HepG2 (cell line): ENCODE measurements around the gene FASTK. TPM values are rescaled to one million over a fixed set of nuclear protein-coding genes. Genes with fewer than 3 reads are reported as not detected.

Source experiments
- ATAC-seq: fragments of 200-7000 bp; cut with Tn5 transposase; 3 replicates; pipeline ENCODE4 v1.9.1; 2020; ENCODE audit warnings: mild to moderate bottlenecking, moderate library complexity
- BruUV-seq: library from RNA; stranded (reverse); fragments of 400-500 nt; replicated peaks from 2 replicates; lab custom pipeline; 2021; lab: Mats Ljungman, UMichigan
- CTCF ChIA-PET: fragments of 300-600 bp; formaldehyde crosslinking; extraction: SDS; loops from one replicate; lab custom pipeline; 2021; ENCODE audit warnings: low total read pairs, inconsistent platforms, low intra/inter-chr PET ratio; lab: Yijun Ruan, JAX
- POLR2A ChIA-PET: fragments of 350-600 bp; sonication (Branson Sonifier 250); formaldehyde crosslinking; loops from one replicate; lab custom pipeline; 2020; ENCODE audit warnings: antibody characterized with exemption, inconsistent platforms; lab: Yijun Ruan, JAX
- DNase-seq: peaks from one replicate; pipeline ENCODE4 v3.0.0-alpha.2; 2015; ENCODE audit warnings: low spot score
- FAIRE-seq: peaks from 3 replicates; lab custom pipeline; 2011; peaks lifted over from hg19 to GRCh38; lab: Jason Lieb, UNC
- H2AFZ ChIP-seq: one replicate; pipeline ENCODE4 v1.6.1; 2011; ENCODE audit warnings: low read length, inconsistent platforms
- H3K27ac ChIP-seq: fragments of 300-600 bp; 3 replicates; pipeline ENCODE4 v1.8.0; 2011; ENCODE audit warnings: mixed run types, mild to moderate bottlenecking, mixed read lengths, low read length, inconsistent platforms; ENCODE audit not compliant: insufficient read depth; ENCODE audit errors: extremely low read length
- H3K27me3 ChIP-seq, 2 experiments: fragments of 200-600 bp in 1 of 2; 2 replicates in 1 of 2; 3 replicates in 1 of 2; pipeline versions ENCODE4 v1.6.0 to v1.8.0; 2011; ENCODE audit warnings: low read length in 2 of 2, mild to moderate bottlenecking in 2 of 2, moderate library complexity in 2 of 2, inconsistent platforms in 1 of 2; ENCODE audit not compliant: insufficient read depth in 2 of 2, control insufficient read depth in 1 of 2
- H3K36me3 ChIP-seq, 2 experiments: fragments of 200-600 bp in 1 of 2; replicated peaks in 1 of 2; 2 replicates in 1 of 2; 3 replicates in 1 of 2; pipeline versions ENCODE4 v1.5.1 to v1.8.0; 2011; ENCODE audit warnings: low read length in 2 of 2, inconsistent platforms in 1 of 2; ENCODE audit not compliant: insufficient read depth in 2 of 2, control insufficient read depth in 1 of 2
- H3K4me1 ChIP-seq: 2 replicates; pipeline ENCODE4 v1.5.1; 2012; ENCODE audit warnings: low read length, inconsistent platforms; ENCODE audit not compliant: insufficient read depth
- H3K4me2 ChIP-seq: 2 replicates; pipeline ENCODE4 v1.6.0; 2011; ENCODE audit warnings: low read depth, low read length, inconsistent platforms
- H3K4me3 ChIP-seq, 3 experiments: fragments of 200-600 bp in 1 of 3; sonication (generic), shearing (Covaris generic) in 1 of 3; replicated peaks in 1 of 3; 2 replicates each; pipeline ENCODE4 v1.5.1; 2011 to 2016; ENCODE audit warnings: low read length in 3 of 3, inconsistent platforms in 2 of 3, low read depth in 2 of 3, mild to moderate bottlenecking in 2 of 3, control low read depth in 1 of 3, mixed read lengths in 1 of 3; ENCODE audit not compliant: insufficient read depth in 1 of 3
- H3K79me2 ChIP-seq: one replicate; pipeline ENCODE4 v1.6.1; 2011; ENCODE audit warnings: low read length, inconsistent platforms; ENCODE audit not compliant: insufficient read depth
- H3K9ac ChIP-seq: 2 replicates; pipeline ENCODE4 v1.6.0; 2011; ENCODE audit warnings: mild to moderate bottlenecking, low read depth, low read length, inconsistent platforms; ENCODE audit not compliant: insufficient read depth
- H3K9me3 ChIP-seq: 2 replicates; pipeline ENCODE4 v1.5.1; 2012; ENCODE audit warnings: mild to moderate bottlenecking, low read length
- H4K20me1 ChIP-seq: 2 replicates; pipeline ENCODE4 v1.6.0; 2011; ENCODE audit warnings: inconsistent platforms, mild to moderate bottlenecking, low read length, moderate library complexity; ENCODE audit not compliant: insufficient read depth
- DPF2 ChIP-seq: sonication (generic); formaldehyde crosslinking; IDR thresholded peaks from 2 replicates; pipeline ENCODE4 v1.4.0; 2020; ENCODE audit warnings: mild to moderate bottlenecking, low read depth, missing genetic modification reagents, borderline replicate concordance
- ESRRA ChIP-seq: sonication (generic); formaldehyde crosslinking; IDR thresholded peaks from 2 replicates; pipeline ENCODE4 v1.5.1; 2020; ENCODE audit warnings: mild to moderate bottlenecking, low read depth, missing genetic modification reagents
- FOXK1 ChIP-seq: sonication (generic); formaldehyde crosslinking; IDR thresholded peaks from 2 replicates; pipeline ENCODE4 v1.4.0; 2020; ENCODE audit warnings: low read depth, missing genetic modification reagents, borderline replicate concordance
- HMGA1 ChIP-seq: sonication (generic); formaldehyde crosslinking; conservative IDR thresholded peaks from 2 replicates; pipeline ENCODE4 v1.4.0; 2020; ENCODE audit warnings: missing genetic modification reagents
- KLF13 ChIP-seq: sonication (generic); formaldehyde crosslinking; IDR thresholded peaks from 2 replicates; pipeline ENCODE4 v1.4.0; 2020; ENCODE audit warnings: mild to moderate bottlenecking, missing genetic modification reagents
- MYNN ChIP-seq: sonication (generic); formaldehyde crosslinking; IDR thresholded peaks from 2 replicates; pipeline ENCODE4 v1.4.0; 2020; ENCODE audit warnings: mild to moderate bottlenecking, low read depth, missing genetic modification reagents
- SALL1 ChIP-seq: sonication (generic); formaldehyde crosslinking; IDR thresholded peaks from 2 replicates; pipeline ENCODE4 v1.8.0; 2022; ENCODE audit warnings: mild to moderate bottlenecking, missing genetic modification reagents
- SP2 ChIP-seq: sonication (generic); formaldehyde crosslinking; IDR thresholded peaks from 2 replicates; pipeline ENCODE4 v1.5.1; 2020; ENCODE audit warnings: mild to moderate bottlenecking, missing genetic modification reagents
- ZNF30 ChIP-seq: sonication (generic); formaldehyde crosslinking; IDR thresholded peaks from 2 replicates; pipeline ENCODE4 v1.5.0; 2020; ENCODE audit warnings: mild to moderate bottlenecking, missing genetic modification reagents
- ZNF788 ChIP-seq: sonication (generic); formaldehyde crosslinking; IDR thresholded peaks from 2 replicates; pipeline ENCODE4 v1.5.0; 2020; ENCODE audit warnings: mild to moderate bottlenecking, missing genetic modification reagents, borderline replicate concordance
- WGBS: methylation state at CpG from one replicate; pipeline ENCODE4 v1.1.6; 2017; ENCODE audit warnings: low lambda C conversion rate; 5-methylcytosine and 5-hydroxymethylcytosine counted together
- in situ Hi-C: cut with HindIII; loops from 2 replicates; pipeline ENCODE4 v1.10.0; 2017; ENCODE audit warnings: low pct_unique_long_range_greater_than_20kb; ENCODE audit not compliant: extremely low pct_ligation_motif_present
- intact Hi-C: fragments of 100-400 bp; cut with micrococcal nuclease; formaldehyde crosslinking; loops from one replicate; pipeline ENCODE4 v1.10.0; 2022; ENCODE audit not compliant: unreplicated experiment
- polyA plus RNA-seq, 8 experiments: library from polyadenylated mRNA; depleted of rRNA in 3 of 8; stranded (reverse) in 7 of 8; unstranded in 1 of 8; fragments of >200 nt; fragmentation: Illumina TruSeq in 4 of 8; extraction: Trizol in 4 of 8; gene quantifications; 2 replicates each; pipeline versions ENCODE4 v1.2.1 to v1.2.3, GENCODE V29; 2011 to 2016; ENCODE audit warnings: low read depth in 4 of 8, missing spikeins in 1 of 8, mixed read lengths in 1 of 8; ENCODE audit not compliant: insufficient read depth in 1 of 8
- total RNA-seq, 5 experiments: library from RNA; depleted of rRNA; stranded (reverse); fragments of >200 nt; fragmentation: Illumina TruSeq; extraction: Trizol; gene quantifications; 2 replicates each; pipeline ENCODE4 v1.2.3, GENCODE V29; 2016; ENCODE audit warnings: low read depth in 1 of 5
- TF ChIP-seq, protein P1 (sequence below): sonication (generic); formaldehyde crosslinking; IDR thresholded peaks from 2 replicates; pipeline ENCODE4 v1.5.0; 2020; ENCODE audit warnings: mild to moderate bottlenecking, missing genetic modification reagents, borderline replicate concordance
- TF ChIP-seq, protein P2 (sequence below): sonication (generic); formaldehyde crosslinking; IDR thresholded peaks from 2 replicates; pipeline ENCODE4 v1.5.0; 2020; ENCODE audit warnings: mild to moderate bottlenecking, missing genetic modification reagents, moderate library complexity

Gene FASTK
- total and polyA plus RNA-seq, 2 of the 13 experiments (the other 11 are each of a cell fraction or from before 2014, with no cell fraction given), result 52.9 to 55.7 TPM

DNA sequence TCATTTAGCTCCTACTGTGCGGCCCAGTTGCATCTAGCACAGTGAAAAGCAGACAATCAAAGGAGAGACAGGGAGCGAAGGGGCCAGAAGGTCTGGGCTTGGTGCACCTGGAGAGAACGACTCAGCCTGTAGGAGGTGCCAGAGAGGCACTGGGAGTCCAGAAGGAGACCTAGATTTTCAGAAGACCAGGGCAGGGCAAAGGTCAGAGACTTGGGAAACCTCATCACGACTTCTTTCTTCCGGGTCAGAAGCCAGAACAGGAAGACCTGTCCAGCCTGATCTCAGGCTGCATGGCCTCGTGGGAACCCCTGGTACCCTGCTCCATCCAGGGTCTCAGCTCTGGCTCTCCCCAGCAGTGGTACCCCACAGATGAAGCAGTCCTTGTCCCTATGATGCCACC, 10.8 kb upstream of the FASTK start:
- Histone ChIP-seq H3K9ac (no peak overlapping the region), H2AFZ (no peak overlapping the region), H3K27me3 (no peaks in the 10 kb centered on the region), H3K4me3 (no peak overlapping the region), H4K20me1 (peaks cover 75% of the 10 kb centered on the region), H3K4me2 (peak overlapping the region; percentile 1; the same call in 1 of the 2 replicates), H3K79me2 (peaks cover 95% of the 10 kb centered on the region), H3K9me3 (no peaks in the 10 kb centered on the region), H3K27ac (no peak overlapping the region), H3K4me1 (peaks cover 41% of the 10 kb centered on the region), H3K36me3 (peaks cover 8 to 35% of the 10 kb centered on the region in 2 experiments; a peak in 4 of 5 replicates)
- in situ Hi-C loops (no loop called here), intact Hi-C loops (no loop called here)
- no peak for TF ChIP-seq HMGA1 (CRISPR knock-in tag)
- TF ChIP-seq, protein P1, sequence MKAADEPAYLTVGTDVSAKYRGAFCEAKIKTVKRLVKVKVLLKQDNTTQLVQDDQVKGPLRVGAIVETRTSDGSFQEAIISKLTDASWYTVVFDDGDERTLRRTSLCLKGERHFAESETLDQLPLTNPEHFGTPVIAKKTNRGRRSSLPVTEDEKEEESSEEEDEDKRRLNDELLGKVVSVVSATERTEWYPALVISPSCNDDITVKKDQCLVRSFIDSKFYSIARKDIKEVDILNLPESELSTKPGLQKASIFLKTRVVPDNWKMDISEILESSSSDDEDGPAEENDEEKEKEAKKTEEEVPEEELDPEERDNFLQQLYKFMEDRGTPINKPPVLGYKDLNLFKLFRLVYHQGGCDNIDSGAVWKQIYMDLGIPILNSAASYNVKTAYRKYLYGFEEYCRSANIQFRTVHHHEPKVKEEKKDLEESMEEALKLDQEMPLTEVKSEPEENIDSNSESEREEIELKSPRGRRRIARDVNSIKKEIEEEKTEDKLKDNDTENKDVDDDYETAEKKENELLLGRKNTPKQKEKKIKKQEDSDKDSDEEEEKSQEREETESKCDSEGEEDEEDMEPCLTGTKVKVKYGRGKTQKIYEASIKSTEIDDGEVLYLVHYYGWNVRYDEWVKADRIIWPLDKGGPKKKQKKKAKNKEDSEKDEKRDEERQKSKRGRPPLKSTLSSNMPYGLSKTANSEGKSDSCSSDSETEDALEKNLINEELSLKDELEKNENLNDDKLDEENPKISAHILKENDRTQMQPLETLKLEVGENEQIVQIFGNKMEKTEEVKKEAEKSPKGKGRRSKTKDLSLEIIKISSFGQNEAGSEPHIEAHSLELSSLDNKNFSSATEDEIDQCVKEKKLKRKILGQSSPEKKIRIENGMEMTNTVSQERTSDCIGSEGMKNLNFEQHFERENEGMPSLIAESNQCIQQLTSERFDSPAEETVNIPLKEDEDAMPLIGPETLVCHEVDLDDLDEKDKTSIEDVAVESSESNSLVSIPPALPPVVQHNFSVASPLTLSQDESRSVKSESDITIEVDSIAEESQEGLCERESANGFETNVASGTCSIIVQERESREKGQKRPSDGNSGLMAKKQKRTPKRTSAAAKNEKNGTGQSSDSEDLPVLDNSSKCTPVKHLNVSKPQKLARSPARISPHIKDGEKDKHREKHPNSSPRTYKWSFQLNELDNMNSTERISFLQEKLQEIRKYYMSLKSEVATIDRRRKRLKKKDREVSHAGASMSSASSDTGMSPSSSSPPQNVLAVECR (CRISPR knock-in tag), result peak; percentile 40; the same call in 1 of the 2 replicates
- no peak for TF ChIP-seq ESRRA (CRISPR knock-in tag)
- TF ChIP-seq KLF13, result no peak
- TF ChIP-seq ZNF788 (CRISPR knock-in tag), result no peak
- TF ChIP-seq MYNN (CRISPR knock-in tag), result no peak
- TF ChIP-seq FOXK1 (CRISPR knock-in tag), result no peak
- TF ChIP-seq ZNF30, result no peak
- TF ChIP-seq SP2 (CRISPR knock-in tag), result no peak
- no peak for TF ChIP-seq DPF2
- TF ChIP-seq SALL1 (CRISPR knock-in tag), result 0 out of 2 replicates have a peak, but pooled peaks have one; percentile 22
- TF ChIP-seq, protein P2, sequence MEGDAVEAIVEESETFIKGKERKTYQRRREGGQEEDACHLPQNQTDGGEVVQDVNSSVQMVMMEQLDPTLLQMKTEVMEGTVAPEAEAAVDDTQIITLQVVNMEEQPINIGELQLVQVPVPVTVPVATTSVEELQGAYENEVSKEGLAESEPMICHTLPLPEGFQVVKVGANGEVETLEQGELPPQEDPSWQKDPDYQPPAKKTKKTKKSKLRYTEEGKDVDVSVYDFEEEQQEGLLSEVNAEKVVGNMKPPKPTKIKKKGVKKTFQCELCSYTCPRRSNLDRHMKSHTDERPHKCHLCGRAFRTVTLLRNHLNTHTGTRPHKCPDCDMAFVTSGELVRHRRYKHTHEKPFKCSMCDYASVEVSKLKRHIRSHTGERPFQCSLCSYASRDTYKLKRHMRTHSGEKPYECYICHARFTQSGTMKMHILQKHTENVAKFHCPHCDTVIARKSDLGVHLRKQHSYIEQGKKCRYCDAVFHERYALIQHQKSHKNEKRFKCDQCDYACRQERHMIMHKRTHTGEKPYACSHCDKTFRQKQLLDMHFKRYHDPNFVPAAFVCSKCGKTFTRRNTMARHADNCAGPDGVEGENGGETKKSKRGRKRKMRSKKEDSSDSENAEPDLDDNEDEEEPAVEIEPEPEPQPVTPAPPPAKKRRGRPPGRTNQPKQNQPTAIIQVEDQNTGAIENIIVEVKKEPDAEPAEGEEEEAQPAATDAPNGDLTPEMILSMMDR, result peak; percentile 60
- no TSS peak for BruUV-seq
- peak; percentile 43 for FAIRE-seq
- no peak for ATAC-seq
- POLR2A ChIA-PET, result interaction anchor here (1.0 kb wide), 1 partner anchor 29 kb away, joined by 3 read pairs; no protein-coding TSS in a partner anchor
- WGBS, result 59% methylated on average over 6 of the region's 6 CpGs
- no peak for DNase-seq
- CTCF ChIA-PET, result interaction anchor here (0.7 kb wide), 1 partner anchor 19 kb away, joined by 3 read pairs; no protein-coding TSS in a partner anchor
